IMR-90 (cell line): ENCODE measurements around the gene EIF4G3. TPM values are rescaled to one million over a fixed set of nuclear protein-coding genes. Genes with fewer than 3 reads are reported as not detected.

Source experiments
- ATAC-seq: fragments of 200-7000 bp; cut with Tn5 transposase; 2 replicates; pipeline ENCODE4 v1.9.1; 2020; ENCODE audit warnings: low read depth, mild to moderate bottlenecking, moderate library complexity
- BruUV-seq: library from RNA; stranded (reverse); fragments of 400-500 nt; replicated peaks from 2 replicates; lab custom pipeline; 2021; lab: Mats Ljungman, UMichigan
- CTCF ChIA-PET: fragments of 300-600 bp; formaldehyde crosslinking; extraction: SDS; loops from one replicate; lab custom pipeline; 2021; ENCODE audit warnings: antibody characterized with exemption; lab: Yijun Ruan, JAX
- POLR2A ChIA-PET: fragments of 300-600 bp; sonication (Branson Sonifier 250); formaldehyde crosslinking; loops from one replicate; lab custom pipeline; 2022; ENCODE audit warnings: antibody characterized with exemption; ENCODE audit not compliant: unreplicated experiment; lab: Charles Lee
- DNase-seq: peaks from one replicate; pipeline ENCODE4 v3.0.0; 2013
- H2AFZ ChIP-seq: replicated peaks from 2 replicates; pipeline ENCODE3; 2013; ENCODE audit warnings: low read length, mild to moderate bottlenecking; ENCODE audit not compliant: poor library complexity
- H2AK5ac ChIP-seq: 2 replicates; pipeline ENCODE4 v1.6.1; 2013; ENCODE audit warnings: low read depth, low read length, inconsistent platforms
- H2AK9ac ChIP-seq: replicated peaks from 2 replicates; pipeline ENCODE3; 2013; ENCODE audit warnings: mild to moderate bottlenecking, low read depth, low read length, moderate library complexity; ENCODE audit not compliant: poor library complexity
- H2BK120ac ChIP-seq: 2 replicates; pipeline ENCODE4 v1.6.1; 2013; ENCODE audit warnings: low read depth, low read length, inconsistent platforms
- H2BK15ac ChIP-seq: 3 replicates; pipeline ENCODE4 v1.6.1; 2013; ENCODE audit warnings: low read depth, low read length, inconsistent platforms
- H2BK20ac ChIP-seq: 2 replicates; pipeline ENCODE4 v1.6.1; 2013; ENCODE audit warnings: low read depth, mild to moderate bottlenecking, inconsistent platforms, low read length, moderate library complexity
- H2BK5ac ChIP-seq: 2 replicates; pipeline ENCODE4 v1.6.1; 2013; ENCODE audit warnings: mild to moderate bottlenecking, low read depth, low read length, inconsistent platforms; ENCODE audit not compliant: poor library complexity, severe bottlenecking
- H3K14ac ChIP-seq: replicated peaks from 2 replicates; pipeline ENCODE4 v1.6.1; 2013; ENCODE audit warnings: low read depth, low read length, inconsistent platforms
- H3K18ac ChIP-seq: 2 replicates; pipeline ENCODE4 v1.6.1; 2013; ENCODE audit warnings: low read depth, low read length, control low read depth
- H3K23ac ChIP-seq: 2 replicates; pipeline ENCODE4 v1.6.1; 2013; ENCODE audit warnings: low read depth, low read length, inconsistent platforms
- H3K27ac ChIP-seq: 2 replicates; pipeline ENCODE4 v1.5.1; 2013; ENCODE audit warnings: mild to moderate bottlenecking, control low read depth, low read length; ENCODE audit not compliant: insufficient read depth
- H3K27me3 ChIP-seq: 2 replicates; pipeline ENCODE4 v1.6.1; 2013; ENCODE audit warnings: low read length; ENCODE audit not compliant: control insufficient read depth, insufficient read depth
- H3K36me3 ChIP-seq: 2 replicates; pipeline ENCODE4 v1.6.1; 2013; ENCODE audit warnings: low read length, mixed read lengths; ENCODE audit not compliant: control insufficient read depth, insufficient read depth
- H3K4ac ChIP-seq: 2 replicates; pipeline ENCODE4 v1.6.1; 2013; ENCODE audit warnings: low read depth, low read length, inconsistent platforms
- H3K4me1 ChIP-seq: 2 replicates; pipeline ENCODE4 v1.6.1; 2013; ENCODE audit warnings: low read length, mixed read lengths; ENCODE audit not compliant: control insufficient read depth, insufficient read depth
- H3K4me2 ChIP-seq: 2 replicates; pipeline ENCODE4 v1.6.1; 2013; ENCODE audit warnings: low read depth, mild to moderate bottlenecking, control low read depth, low read length, moderate library complexity
- H3K4me3 ChIP-seq: 2 replicates; pipeline ENCODE4 v1.5.1; 2013; ENCODE audit warnings: low read depth, mild to moderate bottlenecking, control low read depth, low read length, moderate library complexity; ENCODE audit not compliant: insufficient read depth
- H3K56ac ChIP-seq: 2 replicates; pipeline ENCODE4 v1.6.1; 2013; ENCODE audit warnings: low read length, inconsistent platforms; ENCODE audit not compliant: insufficient read depth; ENCODE audit errors: extremely low read depth
- H3K79me1 ChIP-seq, 2 experiments: 2 replicates each; pipeline ENCODE4 v1.6.1; 2013; ENCODE audit warnings: low read length in 2 of 2, inconsistent platforms in 1 of 2, low read depth in 1 of 2
- H3K9ac ChIP-seq: 2 replicates; pipeline ENCODE4 v1.6.1; 2013; ENCODE audit warnings: low read depth, low read length, control low read depth
- H3K9me1 ChIP-seq: 2 replicates; pipeline ENCODE4 v1.6.1; 2013; ENCODE audit warnings: low read length, inconsistent platforms; ENCODE audit not compliant: insufficient read depth
- H3K9me3 ChIP-seq: 2 replicates; pipeline ENCODE4 v1.6.1; 2013; ENCODE audit warnings: low read length; ENCODE audit not compliant: control insufficient read depth, insufficient read depth
- H4K20me1 ChIP-seq: 2 replicates; pipeline ENCODE4 v1.6.1; 2013; ENCODE audit warnings: low read length, inconsistent platforms; ENCODE audit not compliant: insufficient read depth
- H4K5ac ChIP-seq: 2 replicates; pipeline ENCODE4 v1.6.1; 2013; ENCODE audit warnings: mild to moderate bottlenecking, low read depth, low read length, control low read depth
- H4K8ac ChIP-seq, 2 experiments: 2 replicates each; pipeline ENCODE4 v1.6.1; 2013; ENCODE audit warnings: low read depth in 2 of 2, low read length in 2 of 2, control low read depth in 1 of 2, inconsistent platforms in 1 of 2
- H4K91ac ChIP-seq: 2 replicates; pipeline ENCODE4 v1.6.1; 2013; ENCODE audit warnings: low read depth, low read length, inconsistent platforms; ENCODE audit not compliant: insufficient read depth
- BHLHE40 ChIP-seq: fragments of 150-350 bp; IDR thresholded peaks from 2 replicates; pipeline ENCODE4 v1.6.1; 2016; ENCODE audit warnings: mild to moderate bottlenecking, low read depth, low read length
- WGBS, 2 experiments: methylation state at CpG; one replicate each; pipeline versions ENCODE4 v1.1.5 to v1.1.7; 2013; ENCODE audit warnings: missing lambda C conversion rate in 2 of 2; ENCODE audit not compliant: insufficient read length in 1 of 2; ENCODE audit errors: extremely low coverage in 2 of 2; 5-methylcytosine and 5-hydroxymethylcytosine counted together
- dilution Hi-C: fragments of 300-500 bp; cut with HindIII; formaldehyde crosslinking; loops from one replicate; pipeline ENCODE4 v1.14.3; 2018; ENCODE audit warnings: low sequenced_read_pairs; ENCODE audit not compliant: unreplicated experiment
- in situ Hi-C: fragments of 300-500 bp; cut with MboI; formaldehyde crosslinking; loops from 3 replicates; pipeline ENCODE4 v1.14.3; 2019; ENCODE audit warnings: low sequenced_read_pairs, inconsistent platforms, mixed read lengths
- intact Hi-C: fragments of 100-400 bp; cut with micrococcal nuclease; formaldehyde crosslinking; loops from 2 replicates; pipeline ENCODE4 v1.10.0; 2022
- polyA plus RNA-seq, 3 experiments: library from polyadenylated mRNA; depleted of rRNA; stranded (reverse); fragments of >200 nt; gene quantifications; 2 replicates each; pipeline ENCODE4 v1.2.3, GENCODE V29; 2012; ENCODE audit warnings: low replicate concordance in 1 of 3
- total RNA-seq: library from RNA; depleted of rRNA; stranded (reverse); fragments of >200 nt; gene quantifications from 2 replicates; pipeline ENCODE4 v1.2.3, GENCODE V29; 2012

Gene EIF4G3
- total and polyA plus RNA-seq, 2 of the 4 experiments (the other 2 are of a cell fraction), result 25.8 to 49.2 TPM

DNA sequence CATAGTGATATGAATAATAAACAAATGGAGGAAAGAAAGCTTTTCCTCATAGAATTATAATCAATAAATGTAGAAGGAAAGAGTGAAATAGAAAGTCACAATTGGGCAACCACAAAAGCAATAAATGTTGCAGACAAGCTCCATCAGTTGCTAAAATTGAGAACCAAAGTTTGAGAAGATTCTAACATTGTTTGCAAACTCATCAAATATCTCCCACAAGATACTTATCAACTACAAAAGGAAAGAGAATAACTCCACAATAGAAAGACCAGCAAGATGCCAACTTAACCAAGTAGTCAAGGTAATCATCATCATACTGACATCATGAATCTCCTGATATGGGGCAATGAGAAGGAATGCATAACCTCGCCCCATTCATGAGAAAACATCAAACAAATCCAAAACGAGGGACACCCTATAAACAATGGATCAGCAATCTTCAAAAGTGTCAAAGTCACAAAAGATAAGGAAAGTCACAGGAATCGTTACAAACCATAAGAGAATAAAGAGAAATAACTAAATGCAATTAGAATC lies 16.4 kb downstream of the EIF4G3 start:
- peaks cover 11% of the 10 kb centered on the region for H3K36me3 ChIP-seq
- H3K4me3 ChIP-seq, result no peak overlapping the region
- no peak overlapping the region for H2BK120ac ChIP-seq
- ATAC-seq (no peak), DNase-seq (no peak)
- H2BK15ac ChIP-seq, result no peak overlapping the region
- in situ Hi-C loops (no loop called here), dilution Hi-C loops (no loop called here), intact Hi-C loops (no loop called here)
- H2AK9ac ChIP-seq, result no peak overlapping the region
- H4K20me1 ChIP-seq, result peaks cover 71% of the 10 kb centered on the region
- no peak overlapping the region for H2BK5ac ChIP-seq
- H4K5ac ChIP-seq, result no peak overlapping the region
- CTCF ChIA-PET, result interaction anchor here (0.6 to 0.8 kb wide), 3 partner anchors 36 to 417 kb away, joined by 4 to 10 read pairs (median 4); no protein-coding TSS in a partner anchor
- no peaks in the 10 kb centered on the region for H3K27me3 ChIP-seq
- H2BK20ac ChIP-seq, result no peak overlapping the region
- H2AFZ ChIP-seq, result no peak overlapping the region
- H3K18ac ChIP-seq, result no peak overlapping the region
- no peak overlapping the region for H4K8ac ChIP-seq
- H3K14ac ChIP-seq, result no peak overlapping the region
- no CpG with 5 or more reads among the region's 3 CpGs for WGBS, 2 experiments
- POLR2A ChIA-PET, result interaction anchor here (0.5 kb wide), 1 partner anchor 11 kb away, joined by 7 read pairs; no protein-coding TSS in a partner anchor
- no peak overlapping the region for H3K27ac ChIP-seq
- no TSS peak for BruUV-seq
- H3K4me2 ChIP-seq, result no peak overlapping the region
- H3K56ac ChIP-seq, result no peak overlapping the region
- H3K9me1 ChIP-seq, result peaks cover 11% of the 10 kb centered on the region
- no peak overlapping the region for H3K4ac ChIP-seq
- no peak for TF ChIP-seq BHLHE40
- H2AK5ac ChIP-seq, result no peak overlapping the region
- H3K4me1 ChIP-seq, result peaks cover 7% of the 10 kb centered on the region
- H3K23ac ChIP-seq, result no peak overlapping the region
- H3K79me1 ChIP-seq, result peaks cover 27 to 86% of the 10 kb centered on the region in 2 experiments
- no peak overlapping the region for H4K91ac ChIP-seq
- no peaks in the 10 kb centered on the region for H3K9me3 ChIP-seq
- no peak overlapping the region for H3K9ac ChIP-seq
